PC-9 (cell line): ENCODE results near the gene MED29. TPM values are rescaled to one million over a fixed set of nuclear protein-coding genes. Genes with fewer than 3 reads are reported as not detected.
A peak's percentile ranks its signal among the peaks of the same experiment; 100 is the strongest.

Source experiments
- BruUV-seq: library from RNA; stranded (reverse); fragments of 400-500 nt; replicated peaks from 2 replicates; lab custom pipeline; 2021; lab: Mats Ljungman, UMichigan
- CTCF ChIA-PET: fragments of 300-600 bp; sonication (Branson Sonifier 250); formaldehyde crosslinking; loops from one replicate; lab custom pipeline; 2022; ENCODE audit warnings: antibody characterized with exemption; lab: Charles Lee
- POLR2A ChIA-PET: fragments of 300-600 bp; sonication (Branson Sonifier 250); formaldehyde crosslinking; loops from one replicate; lab custom pipeline; 2022; ENCODE audit warnings: antibody characterized with exemption; ENCODE audit not compliant: unreplicated experiment; lab: Charles Lee
- DNase-seq, 2 experiments: peaks; one replicate each; pipeline versions ENCODE4 v3.0.0 to v3.0.0-alpha.2; 2015 to 2022; ENCODE audit warnings: mixed read lengths in 1 of 2
- H2AFZ ChIP-seq: fragments of 200-600 bp; sonication (generic); 2 replicates; pipeline ENCODE4 v1.8.1; 2017; ENCODE audit warnings: antibody characterized with exemption
- H3F3A ChIP-seq: fragments of 200-600 bp; sonication (generic); 2 replicates; pipeline ENCODE4 v1.8.1; 2017; ENCODE audit warnings: antibody characterized with exemption, mild to moderate bottlenecking, low read depth; ENCODE audit not compliant: insufficient read depth
- H3K27ac ChIP-seq: fragments of 200-600 bp; sonication (generic); 2 replicates; pipeline ENCODE4 v1.6.1; 2016; ENCODE audit warnings: mixed run types
- H3K27me3 ChIP-seq: fragments of 200-600 bp; sonication (generic); 2 replicates; pipeline ENCODE4 v1.6.1; 2016; ENCODE audit warnings: low read depth, mixed run types; ENCODE audit not compliant: insufficient read depth
- H3K36me3 ChIP-seq: fragments of 200-600 bp; sonication (generic); 2 replicates; pipeline ENCODE4 v1.6.1; 2016; ENCODE audit warnings: low read depth, mixed run types
- H3K4me1 ChIP-seq: fragments of 200-600 bp; sonication (generic); replicated peaks from 2 replicates; pipeline ENCODE4 v1.6.1; 2016; ENCODE audit warnings: mixed run types; ENCODE audit not compliant: insufficient read depth
- H3K4me2 ChIP-seq: fragments of 200-600 bp; sonication (generic); 2 replicates; pipeline ENCODE4 v1.6.1; 2017; ENCODE audit warnings: mixed run types
- H3K4me3 ChIP-seq: fragments of 200-600 bp; sonication (generic); 2 replicates; pipeline ENCODE4 v1.6.1; 2016; ENCODE audit warnings: mixed run types
- H3K79me2 ChIP-seq: fragments of 200-600 bp; sonication (generic); 2 replicates; pipeline ENCODE4 v1.6.1; 2017; ENCODE audit warnings: low read depth, mixed run types
- H3K9me2 ChIP-seq: fragments of 200-600 bp; sonication (generic); 2 replicates; pipeline ENCODE4 v1.8.1; 2017; ENCODE audit warnings: mild to moderate bottlenecking; ENCODE audit not compliant: insufficient read depth
- H3K9me3 ChIP-seq: fragments of 200-600 bp; sonication (generic); 2 replicates; pipeline ENCODE4 v1.8.1; 2016; ENCODE audit warnings: low read depth; ENCODE audit not compliant: insufficient read depth
- H4K20me1 ChIP-seq: fragments of 200-600 bp; sonication (generic); 2 replicates; pipeline ENCODE4 v1.8.1; 2017; ENCODE audit not compliant: insufficient read depth
- CTCF ChIP-seq: fragments of 200-600 bp; sonication (generic); conservative IDR thresholded peaks from 2 replicates; pipeline ENCODE4 v1.6.1; 2017; ENCODE audit warnings: mixed run types, antibody characterized with exemption, mild to moderate bottlenecking, moderate library complexity
- EZH2 ChIP-seq: fragments of 200-600 bp; sonication (generic); IDR thresholded peaks from 2 replicates; pipeline ENCODE4 v1.8.0; 2017; ENCODE audit warnings: antibody characterized with exemption, low read depth
- intact Hi-C: fragments of 100-400 bp; cut with micrococcal nuclease; formaldehyde crosslinking; loops from one replicate; pipeline ENCODE4 v1.10.0; 2022; ENCODE audit not compliant: unreplicated experiment
- total RNA-seq: library from RNA; stranded (reverse); gene quantifications from 2 replicates; pipeline ENCODE4 v1.2.3, GENCODE V29; 2021

MED29 gene
- total RNA-seq, 1 experiment from 2014 or later, result 30.9 TPM

- Histone ChIP-seq H3K9me2 (no peaks in the 10 kb centered on the region), H3K27me3 (no peaks in the 10 kb centered on the region), H2AFZ (no peak overlapping the region), H3K9me3 (no peaks in the 10 kb centered on the region), H3K4me3 (no peak overlapping the region), H4K20me1 (no peaks in the 10 kb centered on the region), H3K4me2 (no peak overlapping the region), H3F3A (peaks cover 38% of the 10 kb centered on the region), H3K27ac (no peak overlapping the region), H3K36me3 (0 out of 2 replicates have a peak, but pooled peaks cover 7% of the 10 kb centered on the region), H3K4me1 (peaks cover 7% of the 10 kb centered on the region), H3K79me2 (peaks cover 16% of the 10 kb centered on the region)
- CTCF ChIA-PET, result no interaction called here
- no TSS peak for BruUV-seq
- intact Hi-C loops, result no loop called here
- no peak for TF ChIP-seq CTCF
- TF ChIP-seq EZH2, result no peak
- DNase-seq, result no peak
- POLR2A ChIA-PET, result interaction anchor here (0.6 kb wide), 1 partner anchor 44 kb away, joined by 5 read pairs; no protein-coding TSS in a partner anchor
Observed at GRCh38 chr19:39386557-39386956, 4.6 kb upstream of the MED29 start.

GRCh38 chr19:39388657-39389056 is 2.5 kb upstream of the MED29 start:
- POLR2A ChIA-PET, result no interaction called here

GRCh38 chr19:39389631-39390414 is 1.4 kb upstream of the MED29 start:
- intact Hi-C loops, result loop anchor here (5.0 kb wide), 1 partner anchor 57 kb away; the partner anchor contains the start of gene SUPT5H
- CTCF ChIA-PET, result interaction anchor here (0.6 kb wide), 1 partner anchor 987 kb away, joined by 6 read pairs; no protein-coding TSS in a partner anchor
- H3K27ac ChIP-seq, result peak overlapping the region; percentile 86

More at GRCh38 chr19:39388657-39389056, 2.5 kb upstream of the MED29 start:
- H3K27me3 ChIP-seq, result no peaks in the 10 kb centered on the region
- no TSS peak for BruUV-seq
- no peaks in the 10 kb centered on the region for H3K9me2 ChIP-seq
- no peak for DNase-seq
- peaks cover 44% of the 10 kb centered on the region for H3F3A ChIP-seq
- CTCF ChIA-PET, result no interaction called here
- no peak overlapping the region for H2AFZ ChIP-seq
- TF ChIP-seq EZH2, result no peak
- no peak for TF ChIP-seq CTCF
- intact Hi-C loops, result no loop called here
- no peaks in the 10 kb centered on the region for H3K9me3 ChIP-seq
- no peak overlapping the region for H3K4me2 ChIP-seq
- no peak overlapping the region for H3K27ac ChIP-seq
- 0 out of 2 replicates have a peak, but pooled peaks cover 7% of the 10 kb centered on the region for H3K36me3 ChIP-seq
- H3K4me3 ChIP-seq, result no peak overlapping the region
- no peaks in the 10 kb centered on the region for H4K20me1 ChIP-seq
- peaks cover 14% of the 10 kb centered on the region for H3K4me1 ChIP-seq
- H3K79me2 ChIP-seq, result peaks cover 28% of the 10 kb centered on the region

More at GRCh38 chr19:39389631-39390414, 1.4 kb upstream of the MED29 start:
- Histone ChIP-seq H3K4me3 (peak overlapping the region; percentile 97), H2AFZ (no peak overlapping the region), H3K4me2 (peak overlapping the region; percentile 97), H4K20me1 (no peaks in the 10 kb centered on the region), H3K79me2 (peaks cover 28% of the 10 kb centered on the region), H3F3A (peaks cover 44% of the 10 kb centered on the region), H3K27me3 (no peaks in the 10 kb centered on the region), H3K9me3 (no peaks in the 10 kb centered on the region), H3K9me2 (no peaks in the 10 kb centered on the region), H3K36me3 (no peaks in the 10 kb centered on the region), H3K4me1 (peaks cover 14% of the 10 kb centered on the region)
- DNase-seq, result no peak
- no peak for TF ChIP-seq CTCF
- TF ChIP-seq EZH2, result no peak
- no TSS peak for BruUV-seq
- POLR2A ChIA-PET, result interaction anchor here (0.5 kb wide), 1 partner anchor 12 kb away, joined by 4 read pairs; no protein-coding TSS in a partner anchor
